ENCODE data around the gene XRRA1. TPM values are rescaled to one million over a fixed set of nuclear protein-coding genes. Genes with fewer than 3 reads are reported as not detected.
A peak's percentile ranks its signal among the peaks of the same experiment; 100 is the strongest.

XRRA1 gene
- total RNA-seq, 1 donor from 2014 or later: 8.9 TPM

GRCh38 chr11:74824285-74824982 lies 124.5 kb downstream of the XRRA1 start:
- FAIRE-seq: no peak

DNA sequence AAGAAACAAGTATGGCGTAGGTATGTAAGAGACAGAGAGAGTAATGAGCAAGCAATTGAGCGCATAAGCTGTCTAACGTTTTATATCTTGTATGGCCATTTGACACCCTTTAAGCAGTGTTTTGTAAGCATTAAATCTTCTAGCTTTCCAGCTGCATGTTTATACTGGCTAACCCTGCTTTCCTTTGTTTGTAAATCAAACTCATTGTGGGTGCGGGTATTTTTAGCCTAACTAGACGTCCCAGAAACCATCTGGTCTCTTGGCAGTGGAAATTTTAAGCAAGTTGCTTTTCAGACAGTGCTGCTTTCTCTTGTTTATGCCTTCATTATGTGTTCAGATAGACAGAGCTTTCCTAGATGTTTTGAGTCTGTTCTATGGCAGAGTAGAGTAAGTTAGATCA lies 126.7 kb downstream of the XRRA1 start:
- Histone ChIP-seq H3K9ac (ENCODE audit: low read length) (peak overlapping the region; percentile 38), H3K9me3 (ENCODE audit: insufficient read depth, low read depth, low read length) (peaks cover 6% of the 10 kb centered on the region), H3K4me1 (ENCODE audit: insufficient read depth, low read length) (peaks cover 20% of the 10 kb centered on the region), H3K27ac (ENCODE audit: low read depth, low read length) (peak overlapping the region; percentile 58), H2AFZ (ENCODE audit: low read depth, low read length) (no peak overlapping the region), H3K79me2 (ENCODE audit: insufficient read depth, low read length) (peaks cover 7% of the 10 kb centered on the region), H3K4me3 (ENCODE audit: insufficient read depth, low read depth, low read length) (no peak overlapping the region), H3K36me3 (ENCODE audit: insufficient read depth, low read length) (peaks cover 5% of the 10 kb centered on the region), H4K20me1 (ENCODE audit: insufficient read depth, low read length) (no peaks in the 10 kb centered on the region), H3K4me2 (ENCODE audit: low read length) (peak overlapping the region; percentile 40), H3K27me3 (ENCODE audit: insufficient read depth, low read length) (no peaks in the 10 kb centered on the region)
- peak overlapping the region; percentile 56 for H3K27ac Mint-ChIP-seq (ENCODE audit: unreplicated experiment)
- peaks cover 23% of the 10 kb centered on the region for H3K36me3 Mint-ChIP-seq (ENCODE audit: low read depth, unreplicated experiment)
- H3K4me1 Mint-ChIP-seq (ENCODE audit: low read depth, unreplicated experiment): peaks cover 31% of the 10 kb centered on the region
- FAIRE-seq (no peak), DNase-seq (ENCODE audit: low read depth) (peak; percentile 82)
- peaks cover 10% of the 10 kb centered on the region for H3K9me3 Mint-ChIP-seq (ENCODE audit: unreplicated experiment)
- H3K27me3 Mint-ChIP-seq (ENCODE audit: low read depth, unreplicated experiment): no peaks in the 10 kb centered on the region
- H3K4me3 Mint-ChIP-seq (ENCODE audit: unreplicated experiment): no peak overlapping the region
- TF ChIP-seq, protein P1, sequence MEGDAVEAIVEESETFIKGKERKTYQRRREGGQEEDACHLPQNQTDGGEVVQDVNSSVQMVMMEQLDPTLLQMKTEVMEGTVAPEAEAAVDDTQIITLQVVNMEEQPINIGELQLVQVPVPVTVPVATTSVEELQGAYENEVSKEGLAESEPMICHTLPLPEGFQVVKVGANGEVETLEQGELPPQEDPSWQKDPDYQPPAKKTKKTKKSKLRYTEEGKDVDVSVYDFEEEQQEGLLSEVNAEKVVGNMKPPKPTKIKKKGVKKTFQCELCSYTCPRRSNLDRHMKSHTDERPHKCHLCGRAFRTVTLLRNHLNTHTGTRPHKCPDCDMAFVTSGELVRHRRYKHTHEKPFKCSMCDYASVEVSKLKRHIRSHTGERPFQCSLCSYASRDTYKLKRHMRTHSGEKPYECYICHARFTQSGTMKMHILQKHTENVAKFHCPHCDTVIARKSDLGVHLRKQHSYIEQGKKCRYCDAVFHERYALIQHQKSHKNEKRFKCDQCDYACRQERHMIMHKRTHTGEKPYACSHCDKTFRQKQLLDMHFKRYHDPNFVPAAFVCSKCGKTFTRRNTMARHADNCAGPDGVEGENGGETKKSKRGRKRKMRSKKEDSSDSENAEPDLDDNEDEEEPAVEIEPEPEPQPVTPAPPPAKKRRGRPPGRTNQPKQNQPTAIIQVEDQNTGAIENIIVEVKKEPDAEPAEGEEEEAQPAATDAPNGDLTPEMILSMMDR (IDR thresholded peaks at IDR 0.05; ENCODE audit: insufficient read depth, low read depth, low read length): no peak
- no peak for TF ChIP-seq EZH2 (IDR thresholded peaks at IDR 0.05; ENCODE audit: insufficient read depth, low read length)

More at GRCh38 chr11:74824285-74824982, 124.5 kb downstream of the XRRA1 start:
- H3K36me3 ChIP-seq (ENCODE audit: insufficient read depth, low read length): peaks cover 2% of the 10 kb centered on the region
- H3K9ac ChIP-seq (ENCODE audit: low read length): no peak overlapping the region
- Mint-ChIP-seq H3K27me3 (ENCODE audit: low read depth, unreplicated experiment) (no peaks in the 10 kb centered on the region), H3K27ac (ENCODE audit: unreplicated experiment) (no peak overlapping the region), H3K4me3 (ENCODE audit: unreplicated experiment) (no peak overlapping the region), H3K9me3 (ENCODE audit: unreplicated experiment) (peaks cover 23% of the 10 kb centered on the region), H3K36me3 (ENCODE audit: low read depth, unreplicated experiment) (peaks cover 31% of the 10 kb centered on the region), H3K4me1 (ENCODE audit: low read depth, unreplicated experiment) (peaks cover 29% of the 10 kb centered on the region)
- no peak overlapping the region for H3K27ac ChIP-seq (ENCODE audit: low read depth, low read length)
- H3K9me3 ChIP-seq (ENCODE audit: insufficient read depth, low read depth, low read length): peaks cover 6% of the 10 kb centered on the region
- no peak overlapping the region for H2AFZ ChIP-seq (ENCODE audit: low read depth, low read length)
- no peak for TF ChIP-seq EZH2 (IDR thresholded peaks at IDR 0.05; ENCODE audit: insufficient read depth, low read length)
- TF ChIP-seq, protein P1 (IDR thresholded peaks at IDR 0.05; ENCODE audit: insufficient read depth, low read depth, low read length): no peak
- H3K79me2 ChIP-seq (ENCODE audit: insufficient read depth, low read length): peaks cover 7% of the 10 kb centered on the region
- no peak for DNase-seq (ENCODE audit: low read depth)
- no peak overlapping the region for H3K4me3 ChIP-seq (ENCODE audit: insufficient read depth, low read depth, low read length)
- H3K4me1 ChIP-seq (ENCODE audit: insufficient read depth, low read length): peaks cover 20% of the 10 kb centered on the region
- no peaks in the 10 kb centered on the region for H3K27me3 ChIP-seq (ENCODE audit: insufficient read depth, low read length)
- no peak overlapping the region for H3K4me2 ChIP-seq (ENCODE audit: low read length)
- no peaks in the 10 kb centered on the region for H4K20me1 ChIP-seq (ENCODE audit: insufficient read depth, low read length)

DNA sequence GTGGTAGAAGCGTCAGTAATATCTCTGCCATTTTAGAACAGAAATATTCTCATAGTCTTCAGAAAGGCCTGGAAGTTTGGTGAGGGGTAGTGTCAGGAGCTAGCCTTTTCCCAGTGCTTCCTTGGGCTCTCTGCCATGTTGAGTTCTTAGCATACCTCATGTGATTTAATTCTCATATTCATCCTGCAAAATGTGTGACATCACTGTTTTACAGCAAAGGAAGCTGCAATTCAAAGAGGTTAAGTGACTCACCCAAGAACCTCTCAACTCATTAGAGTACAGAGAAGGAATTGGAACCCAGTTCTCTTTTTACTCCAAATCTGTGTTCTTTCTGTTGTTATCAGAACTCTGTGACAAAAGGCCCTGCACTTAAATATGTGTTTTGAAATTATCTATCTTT lies 128.1 kb downstream of the XRRA1 start:
- peak overlapping the region; percentile 87 for H3K27ac ChIP-seq (ENCODE audit: low read depth, low read length)

More for the DNA sequence above, 128.1 kb downstream of the XRRA1 start:
- Mint-ChIP-seq H3K36me3 (ENCODE audit: low read depth, unreplicated experiment) (peaks cover 10% of the 10 kb centered on the region), H3K27me3 (ENCODE audit: low read depth, unreplicated experiment) (no peaks in the 10 kb centered on the region), H3K4me1 (ENCODE audit: low read depth, unreplicated experiment) (peaks cover 36% of the 10 kb centered on the region), H3K9me3 (ENCODE audit: unreplicated experiment) (peaks cover 7% of the 10 kb centered on the region), H3K27ac (ENCODE audit: unreplicated experiment) (peak overlapping the region; percentile 51), H3K4me3 (ENCODE audit: unreplicated experiment) (no peak overlapping the region)
- H2AFZ ChIP-seq (ENCODE audit: low read depth, low read length): no peak overlapping the region
- H3K9me3 ChIP-seq (ENCODE audit: insufficient read depth, low read depth, low read length): no peaks in the 10 kb centered on the region
- H3K27me3 ChIP-seq (ENCODE audit: insufficient read depth, low read length): no peaks in the 10 kb centered on the region
- FAIRE-seq (peak; percentile 78), DNase-seq (ENCODE audit: low read depth) (peak; percentile 96)
- peaks cover 5% of the 10 kb centered on the region for H3K36me3 ChIP-seq (ENCODE audit: insufficient read depth, low read length)
- H4K20me1 ChIP-seq (ENCODE audit: insufficient read depth, low read length): no peaks in the 10 kb centered on the region
- H3K4me3 ChIP-seq (ENCODE audit: insufficient read depth, low read depth, low read length): no peak overlapping the region
- H3K9ac ChIP-seq (ENCODE audit: low read length): peak overlapping the region; percentile 58
- peaks cover 20% of the 10 kb centered on the region for H3K4me1 ChIP-seq (ENCODE audit: insufficient read depth, low read length)
- H3K79me2 ChIP-seq (ENCODE audit: insufficient read depth, low read length): peaks cover 7% of the 10 kb centered on the region
- no peak for TF ChIP-seq EZH2 (IDR thresholded peaks at IDR 0.05; ENCODE audit: insufficient read depth, low read length)
- TF ChIP-seq, protein P1 (IDR thresholded peaks at IDR 0.05; ENCODE audit: insufficient read depth, low read depth, low read length): no peak
- peak overlapping the region; percentile 36 for H3K4me2 ChIP-seq (ENCODE audit: low read length)

Data from astrocyte (in vitro differentiated cells and primary cell).